LoVo (cell line): ENCODE data around the gene ACSBG1.
A peak's percentile ranks its signal among the peaks of the same experiment; 100 is the strongest.

Experiments used
- DNase-seq: peaks from one replicate; pipeline ENCODE4 v3.0.0-alpha.2; 2016; ENCODE audit warnings: low spot score

The ACSBG1 gene

GRCh38 chr15:78222745-78223395, 11.5 kb downstream of the ACSBG1 start:
- no peak for DNase-seq

- DNase-seq, result no peak
These were observed 13.7 kb downstream of the ACSBG1 start for GRCh38 chr15:78220713-78221112.

- DNase-seq, result peak; percentile 94
These were observed 17.9 kb downstream of the ACSBG1 start for GRCh38 chr15:78216276-78217104.

GRCh38 chr15:78213956-78214355, 20.4 kb downstream of the ACSBG1 start:
- DNase-seq, result no peak

GRCh38 chr15:78213425-78213750, 21.0 kb downstream of the ACSBG1 start:
- DNase-seq, result no peak

- peak; percentile 96 for DNase-seq
These were observed 21.6 kb downstream of the ACSBG1 start for GRCh38 chr15:78212546-78213424.

- no peak for DNase-seq
These were observed 22.4 kb downstream of the ACSBG1 start for GRCh38 chr15:78212008-78212407.

- DNase-seq, result no peak
These were observed 23.0 kb downstream of the ACSBG1 start for GRCh38 chr15:78211189-78211921.

GRCh38 chr15:78210349-78210717, 24.0 kb downstream of the ACSBG1 start:
- DNase-seq, result no peak

GRCh38 chr15:78209646-78210348, 24.6 kb downstream of the ACSBG1 start:
- no peak for DNase-seq

GRCh38 chr15:78208887-78209645, 25.3 kb downstream of the ACSBG1 start:
- DNase-seq, result no peak

- no peak for DNase-seq
These were observed 26.0 kb downstream of the ACSBG1 start for GRCh38 chr15:78208341-78208844.

- no peak for DNase-seq
These were observed 26.6 kb downstream of the ACSBG1 start for GRCh38 chr15:78207641-78208340.

GRCh38 chr15:78207110-78207458, 27.3 kb downstream of the ACSBG1 start:
- DNase-seq, result no peak

- no peak for DNase-seq
These were observed 27.8 kb downstream of the ACSBG1 start for GRCh38 chr15:78206326-78207109.

- DNase-seq, result no peak
These were observed 28.5 kb downstream of the ACSBG1 start for GRCh38 chr15:78205856-78206255.

- DNase-seq, result no peak
These were observed 29.0 kb downstream of the ACSBG1 start for GRCh38 chr15:78205337-78205736.

- DNase-seq, result no peak
These were observed 29.7 kb downstream of the ACSBG1 start for GRCh38 chr15:78204351-78205309.
